ENCODE results near the gene ZRSR2. TPM values are rescaled to one million over a fixed set of nuclear protein-coding genes. Genes with fewer than 3 reads are reported as not detected.

Gene ZRSR2
- total RNA-seq, 5 donors from 2014 or later (not counting 1 experiment from before 2014, with no cell fraction given), result 18.5 to 35.4 (median 21.6) TPM

GRCh38 chrX:15869695-15870094 is 79.4 kb downstream of the ZRSR2 start:
- H3K4me1 Mint-ChIP-seq, result peaks cover 0 to 3% (median 0%) of the 10 kb centered on the region in 3 donors
- CTCF ChIA-PET, result no interaction called here
- H3K27ac ChIP-seq (ENCODE audit: low read length), result no peak overlapping the region

GRCh38 chrX:15870310-15870709 is 80.0 kb downstream of the ZRSR2 start:
- H3K9me3 Mint-ChIP-seq, result no peaks in the 10 kb centered on the region
- 100% methylated on average over 2 of the region's 4 CpGs for WGBS (ENCODE audit: insufficient coverage)

More at GRCh38 chrX:15869695-15870094, 79.4 kb downstream of the ZRSR2 start:
- Mint-ChIP-seq H3K27ac (no peak overlapping the region), H3K36me3 (no peaks in the 10 kb centered on the region), H3K9me3 (no peaks in the 10 kb centered on the region), H3K27me3 (peaks cover 0 to 3% of the 10 kb centered on the region in 2 donors), H3K4me3 (no peak overlapping the region)
- POLR2A ChIA-PET, result no interaction called here
- no peaks in the 10 kb centered on the region for H3K4me1 ChIP-seq (ENCODE audit: control insufficient read depth in 1 of 2, extremely low read depth in 1 of 2, insufficient read depth in 2 of 2, low read length in 2 of 2)
- ATAC-seq (replicated peaks in 1 of 4), result no peak
- WGBS (ENCODE audit: insufficient coverage), result no CpG with 5 or more reads among the region's 4 CpGs
- no peak for DNase-seq
- no peak overlapping the region for H3K4me3 ChIP-seq (ENCODE audit: control insufficient read depth in 1 of 2, extremely low read depth in 1 of 2, low read length in 1 of 2)
- H3K27me3 ChIP-seq (replicated peaks in 1 of 2; ENCODE audit: control insufficient read depth in 2 of 2, extremely low read depth in 1 of 2, insufficient read depth in 2 of 2, low read length in 1 of 2), result no peaks in the 10 kb centered on the region
- H3K9me3 ChIP-seq, result no peaks in the 10 kb centered on the region
- no peaks in the 10 kb centered on the region for H3K36me3 ChIP-seq (ENCODE audit: control insufficient read depth in 2 of 2, extremely low read depth in 1 of 2, insufficient read depth in 1 of 2, low read length in 1 of 2)

More at GRCh38 chrX:15870310-15870709, 80.0 kb downstream of the ZRSR2 start:
- H3K4me1 Mint-ChIP-seq, result peaks cover 0 to 9% (median 0%) of the 10 kb centered on the region in 3 donors
- POLR2A ChIA-PET, result no interaction called here
- ATAC-seq (replicated peaks in 1 of 4) (no peak), DNase-seq (no peak)
- no peak overlapping the region for H3K4me3 Mint-ChIP-seq
- H3K27me3 Mint-ChIP-seq, result peaks cover 0 to 3% of the 10 kb centered on the region in 2 donors
- Histone ChIP-seq H3K27ac (ENCODE audit: low read length) (no peak overlapping the region), H3K27me3 (replicated peaks in 1 of 2; ENCODE audit: control insufficient read depth in 2 of 2, extremely low read depth in 1 of 2, insufficient read depth in 2 of 2, low read length in 1 of 2) (no peaks in the 10 kb centered on the region), H3K4me1 (ENCODE audit: control insufficient read depth in 1 of 2, extremely low read depth in 1 of 2, insufficient read depth in 2 of 2, low read length in 2 of 2) (no peaks in the 10 kb centered on the region), H3K4me3 (ENCODE audit: control insufficient read depth in 1 of 2, extremely low read depth in 1 of 2, low read length in 1 of 2) (no peak overlapping the region), H3K9me3 (no peaks in the 10 kb centered on the region), H3K36me3 (ENCODE audit: control insufficient read depth in 2 of 2, extremely low read depth in 1 of 2, insufficient read depth in 1 of 2, low read length in 1 of 2) (no peaks in the 10 kb centered on the region)
- no peak overlapping the region for H3K27ac Mint-ChIP-seq
- CTCF ChIA-PET, result no interaction called here
- no peaks in the 10 kb centered on the region for H3K36me3 Mint-ChIP-seq

Other genes starting within 250 kb of the ZRSR2 start
- not detected for gene ACE2, start 189.5 kb upstream of the ZRSR2 start, total RNA-seq
- gene CLTRN, start 125.7 kb upstream of the ZRSR2 start, total RNA-seq, result under 1 TPM; 0.38 to 0.79 (median 0.45) TPM
- 10 to 100 TPM; 34.2 to 80.9 (median 44.6) TPM for gene CA5B, start 52.2 kb upstream of the ZRSR2 start, total RNA-seq
- gene AP1S2, start 64.3 kb downstream of the ZRSR2 start, total RNA-seq, result 10 to 100 TPM; 19.1 to 29.5 (median 25.3) TPM